Esophagus squamous epithelium (tissue), 5 donors: ENCODE results near the gene PBX4. TPM values are rescaled to one million over a fixed set of nuclear protein-coding genes. Genes with fewer than 3 reads are reported as not detected.

Experiments used
- DNase-seq: peaks from one replicate; lab custom pipeline; 2025; lab: John Stamatoyannopoulos, UW
- H3K27ac ChIP-seq, 4 donors: fragments of 200-600 bp; sonication (generic); one replicate each; pipeline ENCODE4 v1.5.1; 2016 to 2019; ENCODE audit warnings: mild to moderate bottlenecking in 1 of 4
- H3K27me3 ChIP-seq, 4 donors: fragments of 200-600 bp; sonication (generic); 1 replicate in 3 of 4; 2 replicates in 1 of 4; pipeline versions ENCODE4 v1.5.1 to v1.6.0; 2017 to 2021; ENCODE audit warnings: antibody characterized with exemption in 1 of 4
- H3K36me3 ChIP-seq, 3 donors: fragments of 200-600 bp; sonication (generic); one replicate each; pipeline ENCODE4 v1.5.1; 2016 to 2019
- H3K4me1 ChIP-seq, 3 donors: fragments of 200-600 bp; sonication (generic); one replicate each; pipeline ENCODE4 v1.5.1; 2017 to 2019
- H3K4me3 ChIP-seq, 4 donors: fragments of 200-600 bp; sonication (generic); 1 replicate in 3 of 4; 2 replicates in 1 of 4; pipeline ENCODE4 v1.5.1; 2016 to 2019; ENCODE audit warnings: mild to moderate bottlenecking in 2 of 4, moderate library complexity in 1 of 4
- H3K9me3 ChIP-seq, 3 donors: fragments of 200-600 bp; sonication (generic); one replicate each; pipeline ENCODE4 v1.5.1; 2016 to 2019
- POLR2A ChIP-seq, 4 donors: fragments of 450-650 bp; IDR thresholded peaks; one replicate each; pipeline ENCODE4 v1.6.1; 2017; ENCODE audit warnings: antibody characterized with exemption in 4 of 4, mild to moderate bottlenecking in 4 of 4, moderate library complexity in 3 of 4
- WGBS, 2 donors: methylation state at CpG; one replicate each; pipeline ENCODE4 v1.1.5; 2018; 5-methylcytosine and 5-hydroxymethylcytosine counted together
- intact Hi-C: fragments of 100-400 bp; cut with DNase I; formaldehyde crosslinking; loops from one replicate; pipeline ENCODE4 v1.15.0; 2022
- total RNA-seq, 4 donors: library from RNA; depleted of rRNA; stranded (reverse); fragments of >200 nt; gene quantifications; one replicate each; pipeline ENCODE4 v1.1.0, GENCODE V29; 2016
- TF ChIP-seq, protein P1 (sequence below), 6 experiments: fragments of 450-650 bp in 4 of 6; fragments of 200-600 bp in 2 of 6; sonication (generic) in 2 of 6; IDR thresholded peaks; one replicate each; pipeline ENCODE4 v1.5.1; 2016 to 2019; ENCODE audit warnings: antibody characterized with exemption in 6 of 6, mild to moderate bottlenecking in 4 of 6, moderate library complexity in 4 of 6
- donor health status: DM: yes; HTN: yes; CAD: no.

PBX4 gene
- total RNA-seq, 4 donors from 2014 or later, result 0.61 to 1.9 (median 1.7) TPM

- peaks cover 0 to 5% (median 0%) of the 10 kb centered on the region in 3 donors for H3K4me1 ChIP-seq
- H3K36me3 ChIP-seq, result peaks cover 12 to 64% (median 36%) of the 10 kb centered on the region in 3 donors
- 69 to 71% methylated on average over 9 to 10 of the region's 28 CpGs for WGBS, 2 donors
- H3K27ac ChIP-seq, result no peak overlapping the region
- H3K4me3 ChIP-seq, result no peak overlapping the region
- H3K9me3 ChIP-seq, result no peaks in the 10 kb centered on the region
- intact Hi-C loops, result no loop called here
- no peak for TF ChIP-seq POLR2A (IDR thresholded peaks at IDR 0.05)
- TF ChIP-seq, protein P1, sequence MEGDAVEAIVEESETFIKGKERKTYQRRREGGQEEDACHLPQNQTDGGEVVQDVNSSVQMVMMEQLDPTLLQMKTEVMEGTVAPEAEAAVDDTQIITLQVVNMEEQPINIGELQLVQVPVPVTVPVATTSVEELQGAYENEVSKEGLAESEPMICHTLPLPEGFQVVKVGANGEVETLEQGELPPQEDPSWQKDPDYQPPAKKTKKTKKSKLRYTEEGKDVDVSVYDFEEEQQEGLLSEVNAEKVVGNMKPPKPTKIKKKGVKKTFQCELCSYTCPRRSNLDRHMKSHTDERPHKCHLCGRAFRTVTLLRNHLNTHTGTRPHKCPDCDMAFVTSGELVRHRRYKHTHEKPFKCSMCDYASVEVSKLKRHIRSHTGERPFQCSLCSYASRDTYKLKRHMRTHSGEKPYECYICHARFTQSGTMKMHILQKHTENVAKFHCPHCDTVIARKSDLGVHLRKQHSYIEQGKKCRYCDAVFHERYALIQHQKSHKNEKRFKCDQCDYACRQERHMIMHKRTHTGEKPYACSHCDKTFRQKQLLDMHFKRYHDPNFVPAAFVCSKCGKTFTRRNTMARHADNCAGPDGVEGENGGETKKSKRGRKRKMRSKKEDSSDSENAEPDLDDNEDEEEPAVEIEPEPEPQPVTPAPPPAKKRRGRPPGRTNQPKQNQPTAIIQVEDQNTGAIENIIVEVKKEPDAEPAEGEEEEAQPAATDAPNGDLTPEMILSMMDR (IDR thresholded peaks at IDR 0.05), result no peak
- no peak for DNase-seq
- no peaks in the 10 kb centered on the region for H3K27me3 ChIP-seq
Observed at GRCh38 chr19:19526581-19527370, 91.7 kb downstream of the PBX4 start.

GRCh38 chr19:19525611-19526380 lies 92.7 kb downstream of the PBX4 start:
- H3K36me3 ChIP-seq, result peaks cover 12 to 67% (median 36%) of the 10 kb centered on the region in 3 donors
- intact Hi-C loops, result no loop called here
- H3K4me1 ChIP-seq, result peaks cover 0 to 5% (median 0%) of the 10 kb centered on the region in 3 donors
- no peak for TF ChIP-seq POLR2A (IDR thresholded peaks at IDR 0.05)
- TF ChIP-seq, protein P1 (IDR thresholded peaks at IDR 0.05), result no peak
- no peaks in the 10 kb centered on the region for H3K9me3 ChIP-seq
- H3K27me3 ChIP-seq, result no peaks in the 10 kb centered on the region
- no peak for DNase-seq
- 79 to 100% methylated on average over 3 to 9 of the region's 23 CpGs for WGBS, 2 donors
- no peak overlapping the region for H3K4me3 ChIP-seq
- H3K27ac ChIP-seq, result no peak overlapping the region

DNA sequence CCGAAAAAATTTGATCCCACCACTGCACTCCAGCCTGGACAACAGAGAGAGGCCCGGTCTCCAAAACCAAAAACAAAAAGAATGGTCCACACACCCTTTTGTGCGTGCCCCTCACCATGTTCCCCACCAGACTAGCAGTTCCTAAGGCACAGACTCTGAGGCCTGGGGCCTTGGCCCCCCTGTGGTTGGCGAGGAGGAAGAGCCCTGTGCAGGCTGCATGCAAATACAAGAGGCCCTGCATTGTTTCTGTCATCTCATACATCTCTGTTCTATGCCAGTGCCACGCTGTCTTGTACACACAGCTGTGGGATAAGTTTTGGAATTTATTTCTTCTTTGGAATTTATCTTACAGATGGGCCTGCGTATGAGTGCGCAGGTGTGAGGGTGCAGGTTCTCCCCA lies 94.4 kb downstream of the PBX4 start:
- H3K4me1 ChIP-seq, result peaks cover 0 to 7% (median 0%) of the 10 kb centered on the region in 3 donors
- WGBS, 2 donors, result 75 to 92% methylated on average over 5 to 7 of the region's 7 CpGs
- no peak overlapping the region for H3K4me3 ChIP-seq
- intact Hi-C loops, result no loop called here
- H3K36me3 ChIP-seq, result peaks cover 12 to 79% (median 48%) of the 10 kb centered on the region in 3 donors
- TF ChIP-seq, protein P1 (IDR thresholded peaks at IDR 0.05), result no peak
- TF ChIP-seq POLR2A (IDR thresholded peaks at IDR 0.05), result no peak
- no peak overlapping the region for H3K27ac ChIP-seq
- H3K9me3 ChIP-seq, result no peaks in the 10 kb centered on the region
- H3K27me3 ChIP-seq, result no peaks in the 10 kb centered on the region
- no peak for DNase-seq

DNA sequence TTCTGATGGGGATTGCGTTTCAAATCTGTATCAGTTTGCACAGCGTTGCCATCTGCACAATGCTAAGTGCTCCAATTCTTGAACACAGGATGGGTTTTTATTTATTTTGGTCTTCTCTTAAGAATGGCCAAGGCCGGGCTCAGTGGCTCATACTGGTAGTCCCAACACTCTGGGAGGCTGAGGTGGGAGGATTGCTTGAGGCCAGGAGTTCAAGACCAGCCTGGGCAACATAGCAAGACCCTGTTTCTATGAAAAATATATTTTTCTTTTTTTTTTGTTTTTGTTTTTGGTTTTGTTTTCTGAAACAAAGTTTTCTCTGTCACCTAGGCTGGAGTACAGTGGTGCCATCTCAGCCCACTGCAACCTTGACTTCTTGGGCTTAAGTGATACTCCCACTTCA lies 95.3 kb downstream of the PBX4 start:
- TF ChIP-seq, protein P1 (IDR thresholded peaks at IDR 0.05), result no peak
- TF ChIP-seq POLR2A (IDR thresholded peaks at IDR 0.05), result no peak
- Histone ChIP-seq H3K36me3 (peaks cover 12 to 72% (median 41%) of the 10 kb centered on the region in 3 donors), H3K27ac (no peak overlapping the region), H3K4me1 (peaks cover 0 to 12% (median 2%) of the 10 kb centered on the region in 3 donors), H3K9me3 (no peaks in the 10 kb centered on the region), H3K27me3 (no peaks in the 10 kb centered on the region), H3K4me3 (no peak overlapping the region)
- 79 to 91% methylated on average over 3 of the region's 3 CpGs for WGBS, 2 donors
- no peak for DNase-seq
- intact Hi-C loops, result no loop called here

GRCh38 chr19:19520989-19521388 lies 97.5 kb downstream of the PBX4 start:
- DNase-seq, result no peak
- no peaks in the 10 kb centered on the region for H3K27me3 ChIP-seq
- TF ChIP-seq, protein P1 (IDR thresholded peaks at IDR 0.05), result no peak
- no peak for TF ChIP-seq POLR2A (IDR thresholded peaks at IDR 0.05)
- no peaks in the 10 kb centered on the region for H3K9me3 ChIP-seq
- no peak overlapping the region for H3K27ac ChIP-seq
- H3K4me3 ChIP-seq, result no peak overlapping the region
- intact Hi-C loops, result no loop called here
- H3K36me3 ChIP-seq, result peaks cover 0 to 50% (median 19%) of the 10 kb centered on the region in 3 donors
- H3K4me1 ChIP-seq, result peaks cover 12 to 31% (median 18%) of the 10 kb centered on the region in 3 donors
- WGBS, 2 donors, result 81 to 84% methylated on average over 6 of the region's 6 CpGs
